Mammary epithelial cell (primary cell): ENCODE measurements around the gene SLC9A9.

Source experiments
- CTCF ChIP-seq, 2 donors: IDR thresholded peaks in 1 of 2; conservative IDR thresholded peaks in 1 of 2; 2 replicates each; pipeline ENCODE4 v1.5.1; 2011 to 2012; ENCODE audit warnings: inconsistent platforms in 2 of 2, low read length in 2 of 2, mild to moderate bottlenecking in 2 of 2, control low read depth in 1 of 2, low read depth in 1 of 2; ENCODE audit not compliant: insufficient read depth in 1 of 2; ENCODE audit errors: extremely low read depth in 1 of 2
- EZH2 ChIP-seq: IDR thresholded peaks from 2 replicates; pipeline ENCODE4 v1.6.1; 2012; ENCODE audit warnings: low read length, inconsistent platforms, borderline replicate concordance

- TF ChIP-seq CTCF (conservative IDR thresholded peaks at IDR 0.05 in 1 of 2, IDR thresholded peaks at IDR 0.05 in 1 of 2; ENCODE audit: extremely low read depth in 1 of 2, insufficient read depth in 1 of 2, low read depth in 1 of 2, low read length in 2 of 2) = no peak
- TF ChIP-seq EZH2 = no peak
Observed at GRCh38 chr3:143343031-143343430, 505.2 kb downstream of the SLC9A9 start.
